Urinary bladder (tissue), 4 donors: Measurements from ENCODE around the gene ZIC2. TPM values are rescaled to one million over a fixed set of nuclear protein-coding genes. Genes with fewer than 3 reads are reported as not detected.

Experiments
- DNase-seq: peaks from one replicate; pipeline ENCODE4 v3.0.0-alpha.2; 2015; ENCODE audit errors: extremely low spot score
- H3K27ac ChIP-seq: one replicate; pipeline ENCODE4 v1.5.1; 2013; ENCODE audit warnings: low read depth, mild to moderate bottlenecking, moderate library complexity
- H3K36me3 ChIP-seq: one replicate; pipeline ENCODE4 v1.6.1; 2013; ENCODE audit warnings: mild to moderate bottlenecking, moderate library complexity; ENCODE audit not compliant: insufficient read depth
- H3K4me1 ChIP-seq: one replicate; pipeline ENCODE4 v1.6.1; 2013; ENCODE audit warnings: mild to moderate bottlenecking, moderate library complexity; ENCODE audit not compliant: insufficient read depth
- H3K4me3 ChIP-seq: one replicate; pipeline ENCODE4 v1.5.1; 2013; ENCODE audit warnings: low read depth, low read length
- WGBS: extraction: QIAGEN DNeasy Blood & Tissue Kit; methylation state at CpG from one replicate; pipeline ENCODE4 v1.1.7; 2013; 5-methylcytosine and 5-hydroxymethylcytosine counted together
- polyA plus RNA-seq: library from polyadenylated mRNA; stranded (reverse); fragments of 200-250 nt; gene quantifications from one replicate; pipeline ENCODE4 v1.2.3, GENCODE V29; 2013
- total RNA-seq: library from RNA; depleted of rRNA; stranded (reverse); fragments of >200 nt; gene quantifications from one replicate; pipeline ENCODE4 v1.2.3, GENCODE V29; 2014
- donor health status: healthy with polysubstance abuse.
- donor health status: healthy.

The ZIC2 gene
- total and polyA plus RNA-seq, 2 donors: 0.11 TPM; not detected in 1

- no peak overlapping the region for H3K27ac ChIP-seq
- no peaks in the 10 kb centered on the region for H3K36me3 ChIP-seq
- H3K4me1 ChIP-seq: no peaks in the 10 kb centered on the region
- no peak overlapping the region for H3K4me3 ChIP-seq
- 62% methylated on average over 14 of the region's 14 CpGs for WGBS
- DNase-seq: no peak
These were observed 28.3 kb upstream of the ZIC2 start for GRCh38 chr13:99953138-99953755.

- 48% methylated on average over 21 of the region's 21 CpGs for WGBS
- no peak for DNase-seq
- Histone ChIP-seq H3K4me1 (peaks cover 3% of the 10 kb centered on the region), H3K4me3 (no peak overlapping the region), H3K36me3 (no peaks in the 10 kb centered on the region), H3K27ac (no peak overlapping the region)
These were observed 26.4 kb upstream of the ZIC2 start for GRCh38 chr13:99955107-99955746.

- no peaks in the 10 kb centered on the region for H3K36me3 ChIP-seq
- 3% methylated on average over 57 of the region's 57 CpGs for WGBS
- H3K27ac ChIP-seq: no peak overlapping the region
- H3K4me3 ChIP-seq: peak overlapping the region; percentile 2
- H3K4me1 ChIP-seq: peaks cover 3% of the 10 kb centered on the region
- no peak for DNase-seq
These were observed 25.7 kb upstream of the ZIC2 start for GRCh38 chr13:99955747-99956472.

DNA sequence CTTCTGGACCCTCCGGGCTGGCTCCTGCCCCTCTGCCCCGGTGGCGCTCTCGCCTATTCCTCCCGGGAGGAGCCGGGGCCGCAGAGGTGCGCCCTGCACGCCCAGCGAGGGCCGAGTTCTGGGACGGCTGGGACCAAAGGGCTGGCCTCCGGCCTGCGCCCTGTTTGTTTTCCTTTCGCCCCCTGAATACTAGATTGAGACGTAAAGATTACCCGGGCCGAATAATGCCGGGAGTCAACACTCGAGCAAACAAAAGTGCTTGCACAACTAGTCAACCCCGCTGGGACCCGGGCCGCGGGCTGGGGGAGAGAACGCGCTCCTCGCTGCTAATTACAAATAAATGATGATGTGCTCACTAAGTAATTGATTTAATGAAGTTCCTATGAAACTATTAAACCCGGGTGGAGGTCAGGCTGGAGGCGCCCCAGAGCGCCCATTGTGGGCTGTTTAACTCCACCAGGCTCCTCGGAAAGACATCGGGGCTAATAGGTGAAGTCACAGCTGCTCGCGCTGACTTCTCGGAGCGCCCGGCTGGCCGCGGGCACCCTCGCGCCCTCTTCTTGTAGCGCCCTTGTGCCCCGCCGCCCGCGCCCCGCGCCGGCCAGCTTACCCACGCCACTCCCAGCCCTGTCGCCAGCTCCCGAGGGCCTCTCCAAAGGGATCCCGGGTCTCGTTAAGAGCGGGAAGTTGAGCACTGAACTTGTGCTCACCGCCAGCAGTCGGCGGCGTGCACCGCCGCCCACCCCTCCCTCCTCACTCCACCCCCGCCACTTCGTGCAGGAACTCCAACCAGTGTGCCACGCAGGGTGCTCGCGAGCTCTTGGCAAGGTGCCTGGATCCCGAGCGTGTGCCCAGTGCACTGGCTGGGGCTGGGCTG, 24.9 kb upstream of the ZIC2 start:
- 1% methylated on average over 68 of the region's 68 CpGs for WGBS
- Histone ChIP-seq H3K36me3 (no peaks in the 10 kb centered on the region), H3K4me1 (peaks cover 3% of the 10 kb centered on the region), H3K4me3 (peak overlapping the region; percentile 13), H3K27ac (no peak overlapping the region)
- no peak for DNase-seq

GRCh38 chr13:99958406-99959126, 23.0 kb upstream of the ZIC2 start:
- Histone ChIP-seq H3K4me3 (no peak overlapping the region), H3K4me1 (peaks cover 3% of the 10 kb centered on the region), H3K27ac (no peak overlapping the region), H3K36me3 (no peaks in the 10 kb centered on the region)
- 8% methylated on average over 35 of the region's 35 CpGs for WGBS
- DNase-seq: no peak

- Histone ChIP-seq H3K4me3 (no peak overlapping the region), H3K27ac (no peak overlapping the region), H3K4me1 (peaks cover 3% of the 10 kb centered on the region), H3K36me3 (no peaks in the 10 kb centered on the region)
- DNase-seq: no peak
- WGBS: 13% methylated on average over 10 of the region's 10 CpGs
These were observed 22.5 kb upstream of the ZIC2 start for GRCh38 chr13:99959127-99959539.

GRCh38 chr13:99959540-99960230, 21.9 kb upstream of the ZIC2 start:
- 4% methylated on average over 49 of the region's 49 CpGs for WGBS
- no peak for DNase-seq
- no peaks in the 10 kb centered on the region for H3K36me3 ChIP-seq
- no peak overlapping the region for H3K27ac ChIP-seq
- H3K4me1 ChIP-seq: peaks cover 3% of the 10 kb centered on the region
- no peak overlapping the region for H3K4me3 ChIP-seq

- no peak for DNase-seq
- no peak overlapping the region for H3K4me3 ChIP-seq
- no peaks in the 10 kb centered on the region for H3K36me3 ChIP-seq
These were observed 20.8 kb upstream of the ZIC2 start for GRCh38 chr13:99960663-99961311.

DNA sequence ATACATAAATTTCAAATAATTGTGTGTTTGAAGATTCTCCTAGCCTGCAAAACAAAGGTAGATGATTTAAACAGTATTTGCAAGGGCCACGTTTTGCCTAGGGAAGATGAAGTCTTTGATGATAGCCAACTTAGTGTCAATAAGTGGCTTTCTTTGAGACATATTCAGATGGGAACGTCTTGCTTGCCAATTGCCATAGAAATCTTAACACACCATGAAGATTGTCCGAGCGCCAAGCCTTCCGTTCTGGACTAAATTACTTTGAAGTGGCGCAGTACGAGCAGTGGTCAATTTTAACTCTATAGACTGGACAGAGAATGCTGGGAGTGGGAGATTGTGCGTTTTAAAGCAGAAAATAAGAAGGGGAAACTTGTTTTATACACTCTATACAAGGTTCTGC, 19.9 kb upstream of the ZIC2 start:
- Histone ChIP-seq H3K4me3 (no peak overlapping the region), H3K36me3 (no peaks in the 10 kb centered on the region), H3K27ac (no peak overlapping the region), H3K4me1 (peaks cover 3% of the 10 kb centered on the region)
- DNase-seq: no peak
- WGBS: 44% methylated on average over 8 of the region's 8 CpGs

More at GRCh38 chr13:99960663-99961311, 20.8 kb upstream of the ZIC2 start:
- H3K27ac ChIP-seq: no peak overlapping the region
- peaks cover 3% of the 10 kb centered on the region for H3K4me1 ChIP-seq
- WGBS: 7% methylated on average over 13 of the region's 13 CpGs

- DNase-seq: no peak
- Histone ChIP-seq H3K4me3 (no peak overlapping the region), H3K4me1 (peaks cover 3% of the 10 kb centered on the region), H3K27ac (no peak overlapping the region), H3K36me3 (no peaks in the 10 kb centered on the region)
- 62% methylated on average over 1 of the region's 1 CpG for WGBS
These were observed 19.3 kb upstream of the ZIC2 start for GRCh38 chr13:99962242-99962641.

DNA sequence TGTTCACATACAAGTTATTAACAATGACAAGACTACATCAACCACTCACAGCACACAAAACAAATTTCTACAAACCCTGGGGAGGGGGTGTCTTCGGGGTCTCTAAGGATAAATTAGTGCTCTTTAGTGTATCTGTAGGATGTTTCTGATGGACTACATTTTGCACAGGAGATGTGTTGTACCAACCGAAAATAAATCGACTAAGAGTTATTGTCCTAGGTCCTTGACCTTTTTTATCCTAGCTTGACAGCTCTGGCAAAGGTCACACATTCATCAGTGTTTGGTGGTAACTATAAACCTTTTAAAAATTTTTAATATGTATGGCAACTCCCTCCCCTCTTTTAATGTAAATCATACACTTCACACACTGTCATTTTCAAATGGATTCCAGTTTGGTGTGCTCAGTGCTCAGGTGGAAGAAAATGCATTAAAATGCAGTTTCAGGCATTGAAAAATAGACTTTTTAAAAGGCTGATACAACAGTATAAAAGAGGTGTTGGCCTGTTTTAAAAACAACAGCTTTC, 17.7 kb upstream of the ZIC2 start:
- H3K4me3 ChIP-seq: no peak overlapping the region
- no peaks in the 10 kb centered on the region for H3K36me3 ChIP-seq
- 57% methylated on average over 3 of the region's 3 CpGs for WGBS
- DNase-seq: no peak
- H3K4me1 ChIP-seq: peaks cover 3% of the 10 kb centered on the region
- H3K27ac ChIP-seq: no peak overlapping the region
